Measurements from ENCODE around the gene MGAT5B. TPM values are rescaled to one million over a fixed set of nuclear protein-coding genes. Genes with fewer than 3 reads are reported as not detected.
"Not testable (repeated sequence)": the region's sequence is repeated elsewhere in the genome, so short reads cannot be mapped to it uniquely, and the experiment has no call there.

Gene MGAT5B
- total and polyA plus RNA-seq, 2 experiments from 2014 or later = 1.6 to 10.0 TPM

DNA sequence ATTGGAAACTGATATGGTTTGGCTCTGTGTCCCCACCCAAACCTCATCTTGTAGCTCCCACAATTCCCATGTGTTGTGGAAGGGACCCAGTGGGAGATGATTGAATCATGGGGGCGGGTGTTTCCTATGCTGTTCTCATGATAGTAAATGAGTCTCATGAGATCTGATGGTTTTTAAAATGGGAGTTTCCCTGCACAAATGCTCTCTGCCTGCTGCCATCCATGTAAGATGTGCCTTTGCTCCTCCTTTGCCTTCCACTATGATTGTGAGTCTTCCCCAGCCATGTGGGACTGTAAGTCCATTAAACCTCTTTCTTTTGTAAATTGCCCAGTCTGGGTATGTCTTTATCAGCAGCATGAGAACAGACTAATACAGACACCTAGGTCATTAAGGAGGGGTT lies 109.8 kb downstream of the MGAT5B start:
- H3K4me1 ChIP-seq (ENCODE audit: insufficient read depth); H3K4me2 ChIP-seq; H3K27me3 ChIP-seq (ENCODE audit: insufficient read depth); H3K36me3 ChIP-seq (ENCODE audit: insufficient read depth); H3K36me3 Mint-ChIP-seq (ENCODE audit: low read depth); H3F3A ChIP-seq (replicated peaks; ENCODE audit: low read depth); H3K27ac Mint-ChIP-seq; H3K4me3 Mint-ChIP-seq; ATAC-seq; H3K79me2 ChIP-seq (replicated peaks; ENCODE audit: insufficient read depth); H3K4me3 ChIP-seq; H4K20me1 ChIP-seq (replicated peaks; ENCODE audit: insufficient read depth); DNase-seq (ENCODE audit: low spot score); H3K9me2 ChIP-seq (ENCODE audit: insufficient read depth); H2AFZ ChIP-seq; H3K27ac ChIP-seq (ENCODE audit: low read depth): not testable (repeated sequence)
- peaks cover 13% of the 10 kb centered on the region for H3K4me1 Mint-ChIP-seq
- peaks cover 11% of the 10 kb centered on the region for H3K27me3 Mint-ChIP-seq (ENCODE audit: insufficient read depth, low read depth, poor library complexity)
- H3K9me3 Mint-ChIP-seq = peaks cover 38% of the 10 kb centered on the region

DNA sequence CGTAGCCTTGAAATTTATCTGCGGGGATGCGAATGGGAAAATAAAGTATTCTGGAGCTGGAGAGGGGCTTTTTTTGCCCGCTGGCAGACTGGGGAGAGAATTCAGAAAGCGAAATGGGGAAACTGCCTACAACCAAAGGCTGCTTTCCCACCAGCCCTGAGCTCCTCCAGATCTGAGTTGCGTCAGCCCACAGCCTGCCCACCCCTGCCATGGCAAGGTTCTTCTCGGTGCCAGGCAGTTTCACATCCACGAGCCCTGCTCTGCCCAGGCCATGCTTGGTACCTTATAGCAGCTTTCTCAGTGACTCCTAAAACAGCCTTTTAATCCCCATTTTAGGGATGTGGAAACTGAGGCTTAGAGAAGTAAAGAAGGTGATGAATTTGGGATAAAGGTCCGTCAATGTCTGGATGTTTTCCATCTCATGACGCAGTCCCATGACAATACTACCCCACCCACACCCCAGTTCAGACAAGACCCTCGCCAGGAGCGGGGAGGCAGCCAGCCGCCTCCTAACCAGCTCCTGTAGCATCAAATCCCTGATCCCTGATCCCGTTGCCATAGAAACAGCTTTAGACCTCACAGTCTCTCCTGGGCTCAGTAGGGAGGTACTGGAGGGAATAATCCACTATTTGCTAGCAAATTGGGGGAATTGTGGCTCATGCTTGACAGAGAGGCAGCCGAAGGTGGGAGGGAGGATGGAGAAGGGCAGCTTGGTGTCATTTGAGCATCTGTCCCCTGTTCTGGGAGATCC lies 113.5 kb downstream of the MGAT5B start:
- Histone ChIP-seq H3K4me1 (ENCODE audit: insufficient read depth) (peaks cover 10% of the 10 kb centered on the region; the same call in 1 of the 2 replicates), H3K9me2 (ENCODE audit: insufficient read depth) (no peaks in the 10 kb centered on the region), H2AFZ (peak overlapping the region; percentile 74; the same call in 1 of the 2 replicates), H3K27ac (ENCODE audit: low read depth) (no peak overlapping the region), H3K27me3 (ENCODE audit: insufficient read depth) (no peaks in the 10 kb centered on the region), H3K4me3 (no peak overlapping the region), H3K36me3 (ENCODE audit: insufficient read depth) (no peaks in the 10 kb centered on the region), H3K4me2 (no peak overlapping the region), H3F3A (replicated peaks; ENCODE audit: low read depth) (no peaks in the 10 kb centered on the region), H4K20me1 (replicated peaks; ENCODE audit: insufficient read depth) (no peaks in the 10 kb centered on the region), H3K79me2 (replicated peaks; ENCODE audit: insufficient read depth) (no peaks in the 10 kb centered on the region)
- TF ChIP-seq EZH2phosphoT487 (IDR thresholded peaks at IDR 0.05; ENCODE audit: unreplicated experiment) (no peak), JUNB (IDR thresholded peaks at IDR 0.05; ENCODE audit: unreplicated experiment) (no peak), EZH2 (IDR thresholded peaks at IDR 0.05; ENCODE audit: low read depth, unreplicated experiment) (no peak), POLR2AphosphoS5 (IDR thresholded peaks at IDR 0.05; ENCODE audit: low read depth) (no peak), ZNF114 (CRISPR knock-in tag; IDR thresholded peaks at IDR 0.05) (no peak), CREB1 (CRISPR knock-in tag; IDR thresholded peaks at IDR 0.05; ENCODE audit: low read depth) (no peak), STAT1 (IDR thresholded peaks at IDR 0.05; ENCODE audit: unreplicated experiment) (no peak), NANOG (IDR thresholded peaks at IDR 0.05; ENCODE audit: borderline replicate concordance) (no peak)
- TF ChIP-seq, protein P1, sequence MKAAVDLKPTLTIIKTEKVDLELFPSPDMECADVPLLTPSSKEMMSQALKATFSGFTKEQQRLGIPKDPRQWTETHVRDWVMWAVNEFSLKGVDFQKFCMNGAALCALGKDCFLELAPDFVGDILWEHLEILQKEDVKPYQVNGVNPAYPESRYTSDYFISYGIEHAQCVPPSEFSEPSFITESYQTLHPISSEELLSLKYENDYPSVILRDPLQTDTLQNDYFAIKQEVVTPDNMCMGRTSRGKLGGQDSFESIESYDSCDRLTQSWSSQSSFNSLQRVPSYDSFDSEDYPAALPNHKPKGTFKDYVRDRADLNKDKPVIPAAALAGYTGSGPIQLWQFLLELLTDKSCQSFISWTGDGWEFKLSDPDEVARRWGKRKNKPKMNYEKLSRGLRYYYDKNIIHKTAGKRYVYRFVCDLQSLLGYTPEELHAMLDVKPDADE (IDR thresholded peaks at IDR 0.05) = no peak
- TF ChIP-seq, protein P2, sequence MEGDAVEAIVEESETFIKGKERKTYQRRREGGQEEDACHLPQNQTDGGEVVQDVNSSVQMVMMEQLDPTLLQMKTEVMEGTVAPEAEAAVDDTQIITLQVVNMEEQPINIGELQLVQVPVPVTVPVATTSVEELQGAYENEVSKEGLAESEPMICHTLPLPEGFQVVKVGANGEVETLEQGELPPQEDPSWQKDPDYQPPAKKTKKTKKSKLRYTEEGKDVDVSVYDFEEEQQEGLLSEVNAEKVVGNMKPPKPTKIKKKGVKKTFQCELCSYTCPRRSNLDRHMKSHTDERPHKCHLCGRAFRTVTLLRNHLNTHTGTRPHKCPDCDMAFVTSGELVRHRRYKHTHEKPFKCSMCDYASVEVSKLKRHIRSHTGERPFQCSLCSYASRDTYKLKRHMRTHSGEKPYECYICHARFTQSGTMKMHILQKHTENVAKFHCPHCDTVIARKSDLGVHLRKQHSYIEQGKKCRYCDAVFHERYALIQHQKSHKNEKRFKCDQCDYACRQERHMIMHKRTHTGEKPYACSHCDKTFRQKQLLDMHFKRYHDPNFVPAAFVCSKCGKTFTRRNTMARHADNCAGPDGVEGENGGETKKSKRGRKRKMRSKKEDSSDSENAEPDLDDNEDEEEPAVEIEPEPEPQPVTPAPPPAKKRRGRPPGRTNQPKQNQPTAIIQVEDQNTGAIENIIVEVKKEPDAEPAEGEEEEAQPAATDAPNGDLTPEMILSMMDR (conservative IDR thresholded peaks at IDR 0.05; ENCODE audit: low read depth in 2 of 2) = no peak
- TF ChIP-seq, protein P3, sequence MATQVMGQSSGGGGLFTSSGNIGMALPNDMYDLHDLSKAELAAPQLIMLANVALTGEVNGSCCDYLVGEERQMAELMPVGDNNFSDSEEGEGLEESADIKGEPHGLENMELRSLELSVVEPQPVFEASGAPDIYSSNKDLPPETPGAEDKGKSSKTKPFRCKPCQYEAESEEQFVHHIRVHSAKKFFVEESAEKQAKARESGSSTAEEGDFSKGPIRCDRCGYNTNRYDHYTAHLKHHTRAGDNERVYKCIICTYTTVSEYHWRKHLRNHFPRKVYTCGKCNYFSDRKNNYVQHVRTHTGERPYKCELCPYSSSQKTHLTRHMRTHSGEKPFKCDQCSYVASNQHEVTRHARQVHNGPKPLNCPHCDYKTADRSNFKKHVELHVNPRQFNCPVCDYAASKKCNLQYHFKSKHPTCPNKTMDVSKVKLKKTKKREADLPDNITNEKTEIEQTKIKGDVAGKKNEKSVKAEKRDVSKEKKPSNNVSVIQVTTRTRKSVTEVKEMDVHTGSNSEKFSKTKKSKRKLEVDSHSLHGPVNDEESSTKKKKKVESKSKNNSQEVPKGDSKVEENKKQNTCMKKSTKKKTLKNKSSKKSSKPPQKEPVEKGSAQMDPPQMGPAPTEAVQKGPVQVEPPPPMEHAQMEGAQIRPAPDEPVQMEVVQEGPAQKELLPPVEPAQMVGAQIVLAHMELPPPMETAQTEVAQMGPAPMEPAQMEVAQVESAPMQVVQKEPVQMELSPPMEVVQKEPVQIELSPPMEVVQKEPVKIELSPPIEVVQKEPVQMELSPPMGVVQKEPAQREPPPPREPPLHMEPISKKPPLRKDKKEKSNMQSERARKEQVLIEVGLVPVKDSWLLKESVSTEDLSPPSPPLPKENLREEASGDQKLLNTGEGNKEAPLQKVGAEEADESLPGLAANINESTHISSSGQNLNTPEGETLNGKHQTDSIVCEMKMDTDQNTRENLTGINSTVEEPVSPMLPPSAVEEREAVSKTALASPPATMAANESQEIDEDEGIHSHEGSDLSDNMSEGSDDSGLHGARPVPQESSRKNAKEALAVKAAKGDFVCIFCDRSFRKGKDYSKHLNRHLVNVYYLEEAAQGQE (IDR thresholded peaks at IDR 0.05; ENCODE audit: unreplicated experiment) = no peak
- ATAC-seq = peak; percentile 23; the same call in 1 of the 3 replicates
- Mint-ChIP-seq H3K27me3 (ENCODE audit: insufficient read depth, low read depth, poor library complexity) (peaks cover 14% of the 10 kb centered on the region), H3K4me1 (peaks cover 14% of the 10 kb centered on the region), H3K9me3 (peaks cover 21% of the 10 kb centered on the region), H3K4me3 (no peak overlapping the region), H3K36me3 (ENCODE audit: low read depth) (peaks cover 4% of the 10 kb centered on the region; the same call in 2 of the 3 replicates), H3K27ac (no peak overlapping the region)
- DNase-seq (ENCODE audit: low spot score) = peak; percentile 47
